Pancreas (tissue), 10 donors: ENCODE results near the gene PRSS33. TPM values are rescaled to one million over a fixed set of nuclear protein-coding genes. Genes with fewer than 3 reads are reported as not detected.

Experiments
- ATAC-seq, 4 donors: fragments of 200-7000 bp; cut with Tn5 transposase; one replicate each; pipeline versions ENCODE4 v1.8.0 to v1.9.1; 2020; ENCODE audit warnings: mild to moderate bottlenecking in 4 of 4, moderate library complexity in 4 of 4
- DNase-seq, 6 donors: peaks; one replicate each; pipeline ENCODE4 v3.0.0-alpha.2; 2020
- FAIRE-seq: peaks from 2 replicates; lab custom pipeline; 2012; peaks lifted over from hg19 to GRCh38; lab: Jason Lieb, UNC
- H3K27ac ChIP-seq, 4 donors: fragments of 200-600 bp; sonication (generic); 1 replicate in 3 of 4; 2 replicates in 1 of 4; pipeline versions ENCODE4 v1.5.0 to v1.8.0; 2020
- H3K27me3 ChIP-seq, 4 donors: fragments of 200-600 bp; one replicate each; pipeline ENCODE4 v1.8.0; 2021
- H3K36me3 ChIP-seq, 3 donors: fragments of 200-600 bp; sonication (generic) in 1 of 3; one replicate each; pipeline versions ENCODE4 v1.5.0 to v1.8.0; 2020 to 2021
- H3K4me1 ChIP-seq, 3 donors: fragments of 200-600 bp; one replicate each; pipeline ENCODE4 v1.8.0; 2021
- H3K4me3 ChIP-seq, 4 donors: fragments of 200-600 bp; sonication (generic) in 2 of 4; one replicate each; pipeline versions ENCODE4 v1.5.0 to v1.8.0; 2020 to 2021
- H3K9me3 ChIP-seq, 4 donors: fragments of 200-600 bp; one replicate each; pipeline ENCODE4 v1.8.0; 2021
- WGBS, 2 donors: extraction: QIAGEN DNeasy Blood & Tissue Kit; methylation state at CpG; one replicate each; pipeline ENCODE4 v1.1.7; 2013; 5-methylcytosine and 5-hydroxymethylcytosine counted together
- intact Hi-C, 3 donors: fragments of 100-400 bp; cut with DNase I; formaldehyde crosslinking; loops; one replicate each; pipeline versions ENCODE4 v1.11.1 to v1.14.2; 2022
- polyA plus RNA-seq, 2 donors: library from polyadenylated mRNA; stranded (reverse); fragments of 200-250 nt; gene quantifications; one replicate each; pipeline ENCODE4 v1.2.3, GENCODE V29; 2013
- total RNA-seq, 6 donors: library from RNA; stranded (reverse); fragmentation: NEBNext Ultra II Directional in 4 of 6; extraction: Animal tissue kit (Norgen Biotek cat#: 25700) in 4 of 6; gene quantifications; one replicate each; pipeline versions ENCODE4 v1.2.1 to v1.2.4, GENCODE V29; 2021 to 2023
- TF ChIP-seq, protein P1 (sequence below), 4 donors: fragments of 200-600 bp; sonication (generic) in 3 of 4; IDR thresholded peaks; one replicate each; pipeline versions ENCODE4 v1.5.0 to v1.8.0; 2021; ENCODE audit warnings: antibody characterized with exemption in 4 of 4
- donor health status: healthy with polysubstance abuse.
- donor health status: DM: no; HTN: no; CAD: no; lungs with moderate emphysema.
- donor health status: DM: no; HTN: no; CAD: no.
- donor health status: control.
- donor health status: control.
- donor health status: Bipolar disorder and iron deficiency.
- donor health status: DM: yes; HTN: yes; CAD: no.
- donor health status: DM: no; HTN: no; CAD: no.
- donor health status: DM: no; HTN: no; CAD: no.
- donor health status: DM: yes; HTN: yes; CAD: no.

The PRSS33 gene
- total and polyA plus RNA-seq, 8 donors, result 0.05 TPM; not detected in 7

DNA sequence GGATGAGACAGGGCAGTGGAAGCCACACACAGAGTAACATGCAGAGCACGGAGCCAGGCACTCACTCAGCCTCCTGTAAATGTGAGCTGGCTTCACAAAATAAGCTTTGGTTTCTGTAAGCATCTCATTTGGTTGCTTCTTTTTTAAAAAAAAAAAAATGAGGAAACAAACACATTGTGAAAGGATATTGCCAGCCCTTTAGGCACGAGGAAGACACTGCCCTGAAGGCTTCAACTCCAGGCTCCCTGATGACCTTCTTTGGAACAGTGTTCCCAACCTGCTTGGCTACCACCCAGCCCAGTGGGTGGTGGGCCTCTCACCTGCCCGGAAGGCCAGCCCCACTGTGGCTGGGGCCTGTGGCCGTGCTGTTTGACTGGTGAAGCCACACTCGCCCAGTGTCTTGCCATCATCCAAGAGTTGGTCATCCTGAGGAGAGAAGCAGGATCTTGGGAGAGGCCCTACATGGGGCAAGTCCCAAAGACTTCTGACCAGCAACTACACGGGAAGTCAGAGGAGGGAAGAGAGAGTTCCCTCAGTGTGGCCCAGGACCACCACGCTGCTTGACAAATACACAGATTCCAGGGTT lies 12.1 kb downstream of the PRSS33 start:
- peaks cover 8 to 20% (median 8%) of the 10 kb centered on the region in 3 donors for H3K4me1 ChIP-seq
- H3K4me3 ChIP-seq, result no peak overlapping the region
- intact Hi-C loops, result no loop called here
- H3K36me3 ChIP-seq, result peaks cover 0 to 20% (median 13%) of the 10 kb centered on the region in 3 donors
- 79 to 85% methylated on average over 7 of the region's 7 CpGs for WGBS, 2 donors
- no peak for FAIRE-seq
- no peaks in the 10 kb centered on the region for H3K9me3 ChIP-seq
- H3K27ac ChIP-seq, result no peak overlapping the region
- no peak for ATAC-seq
- peak in 1 of 6 donors; percentile 39 for DNase-seq
- TF ChIP-seq, protein P1, sequence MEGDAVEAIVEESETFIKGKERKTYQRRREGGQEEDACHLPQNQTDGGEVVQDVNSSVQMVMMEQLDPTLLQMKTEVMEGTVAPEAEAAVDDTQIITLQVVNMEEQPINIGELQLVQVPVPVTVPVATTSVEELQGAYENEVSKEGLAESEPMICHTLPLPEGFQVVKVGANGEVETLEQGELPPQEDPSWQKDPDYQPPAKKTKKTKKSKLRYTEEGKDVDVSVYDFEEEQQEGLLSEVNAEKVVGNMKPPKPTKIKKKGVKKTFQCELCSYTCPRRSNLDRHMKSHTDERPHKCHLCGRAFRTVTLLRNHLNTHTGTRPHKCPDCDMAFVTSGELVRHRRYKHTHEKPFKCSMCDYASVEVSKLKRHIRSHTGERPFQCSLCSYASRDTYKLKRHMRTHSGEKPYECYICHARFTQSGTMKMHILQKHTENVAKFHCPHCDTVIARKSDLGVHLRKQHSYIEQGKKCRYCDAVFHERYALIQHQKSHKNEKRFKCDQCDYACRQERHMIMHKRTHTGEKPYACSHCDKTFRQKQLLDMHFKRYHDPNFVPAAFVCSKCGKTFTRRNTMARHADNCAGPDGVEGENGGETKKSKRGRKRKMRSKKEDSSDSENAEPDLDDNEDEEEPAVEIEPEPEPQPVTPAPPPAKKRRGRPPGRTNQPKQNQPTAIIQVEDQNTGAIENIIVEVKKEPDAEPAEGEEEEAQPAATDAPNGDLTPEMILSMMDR (IDR thresholded peaks at IDR 0.05), result no peak
- H3K27me3 ChIP-seq, result no peaks in the 10 kb centered on the region

DNA sequence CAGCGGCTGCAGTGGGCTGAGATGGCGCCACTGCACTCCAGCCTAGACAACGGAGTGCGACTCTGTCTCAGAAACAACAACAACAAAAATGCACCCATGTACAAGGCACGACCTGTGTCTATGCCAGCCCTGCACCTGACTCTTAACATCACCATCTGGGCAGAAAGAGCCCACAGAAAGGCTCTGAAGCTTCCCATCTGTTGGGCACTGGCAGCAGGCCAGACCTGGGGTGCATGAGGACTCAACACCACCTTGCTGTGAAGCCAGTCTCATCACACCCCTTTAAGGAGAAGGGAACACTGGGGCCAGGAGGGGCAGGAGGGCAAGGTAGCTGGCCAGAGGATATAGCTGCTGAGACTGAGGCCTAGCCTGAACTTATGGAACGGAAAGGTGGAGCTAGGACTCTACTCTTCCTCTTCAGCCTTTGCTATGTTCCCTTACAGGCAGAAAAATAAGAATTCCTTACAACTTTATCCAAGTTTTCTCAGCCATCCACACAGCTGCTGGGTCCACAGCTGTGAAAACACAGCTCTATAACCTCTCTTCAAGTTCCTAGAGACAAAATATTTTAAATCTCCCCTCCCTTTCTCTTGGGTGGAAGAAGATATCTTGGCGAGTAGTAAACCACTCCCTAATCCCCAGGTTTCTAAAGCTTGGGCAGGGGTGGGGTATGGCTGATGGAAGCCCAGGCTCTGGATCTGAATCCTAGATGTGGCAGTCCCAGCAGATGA lies 13.0 kb downstream of the PRSS33 start:
- Histone ChIP-seq H3K4me1 (peaks cover 8 to 20% (median 8%) of the 10 kb centered on the region in 3 donors), H3K9me3 (no peaks in the 10 kb centered on the region), H3K4me3 (no peak overlapping the region), H3K27me3 (no peaks in the 10 kb centered on the region), H3K27ac (no peak overlapping the region), H3K36me3 (peaks cover 0 to 29% (median 22%) of the 10 kb centered on the region in 3 donors)
- intact Hi-C loops, result no loop called here
- FAIRE-seq, result no peak
- TF ChIP-seq, protein P1 (IDR thresholded peaks at IDR 0.05), result no peak
- ATAC-seq, result no peak
- 73 to 80% methylated on average over 7 of the region's 7 CpGs for WGBS, 2 donors
- peak in 1 of 6 donors; percentile 20 for DNase-seq

DNA sequence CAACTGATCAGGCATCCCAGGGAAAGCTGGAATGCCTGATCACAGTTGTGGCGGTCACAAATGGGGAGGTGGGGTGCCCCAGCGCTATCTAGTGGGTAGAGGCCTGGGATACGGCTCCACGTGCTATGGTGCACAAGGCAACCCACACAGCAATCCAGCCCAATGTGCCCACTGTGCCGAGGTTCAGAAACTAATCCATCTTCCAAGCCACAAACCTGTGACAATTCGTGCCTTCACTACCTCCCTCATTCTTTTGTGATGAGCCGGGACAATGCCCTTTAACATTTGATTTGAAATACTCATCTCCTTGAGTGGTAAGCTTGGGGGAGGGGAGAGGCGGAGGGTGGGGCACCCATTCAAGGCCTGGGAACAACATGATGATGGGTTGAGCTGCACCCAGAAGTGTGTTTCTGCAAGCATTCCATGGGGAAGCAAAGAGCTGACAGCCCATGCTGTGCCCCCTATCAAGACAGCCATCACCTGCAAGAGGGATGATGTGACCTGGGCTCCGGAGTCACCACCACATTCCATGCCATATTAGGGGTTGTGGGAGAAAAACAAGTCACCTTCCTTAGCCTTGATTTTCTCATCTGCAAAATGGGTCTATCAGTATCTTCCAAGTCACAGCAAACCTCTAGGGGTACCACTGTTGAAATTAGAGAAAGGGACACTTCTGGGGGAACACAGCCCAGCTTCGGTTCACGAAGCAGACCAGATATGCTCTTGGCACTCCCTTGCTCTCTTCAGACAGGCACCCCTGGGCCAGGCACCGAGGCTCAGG lies 14.0 kb downstream of the PRSS33 start:
- 84% methylated on average over 12 of the region's 12 CpGs for WGBS, 2 donors
- Histone ChIP-seq H3K4me3 (no peak overlapping the region), H3K36me3 (peaks cover 4 to 38% (median 32%) of the 10 kb centered on the region in 3 donors), H3K4me1 (peaks cover 8 to 16% (median 8%) of the 10 kb centered on the region in 3 donors), H3K27me3 (no peaks in the 10 kb centered on the region), H3K27ac (no peak overlapping the region), H3K9me3 (no peaks in the 10 kb centered on the region)
- FAIRE-seq (no peak), DNase-seq (no peak), ATAC-seq (no peak)
- intact Hi-C loops, result no loop called here
- TF ChIP-seq, protein P1 (IDR thresholded peaks at IDR 0.05), result no peak

DNA sequence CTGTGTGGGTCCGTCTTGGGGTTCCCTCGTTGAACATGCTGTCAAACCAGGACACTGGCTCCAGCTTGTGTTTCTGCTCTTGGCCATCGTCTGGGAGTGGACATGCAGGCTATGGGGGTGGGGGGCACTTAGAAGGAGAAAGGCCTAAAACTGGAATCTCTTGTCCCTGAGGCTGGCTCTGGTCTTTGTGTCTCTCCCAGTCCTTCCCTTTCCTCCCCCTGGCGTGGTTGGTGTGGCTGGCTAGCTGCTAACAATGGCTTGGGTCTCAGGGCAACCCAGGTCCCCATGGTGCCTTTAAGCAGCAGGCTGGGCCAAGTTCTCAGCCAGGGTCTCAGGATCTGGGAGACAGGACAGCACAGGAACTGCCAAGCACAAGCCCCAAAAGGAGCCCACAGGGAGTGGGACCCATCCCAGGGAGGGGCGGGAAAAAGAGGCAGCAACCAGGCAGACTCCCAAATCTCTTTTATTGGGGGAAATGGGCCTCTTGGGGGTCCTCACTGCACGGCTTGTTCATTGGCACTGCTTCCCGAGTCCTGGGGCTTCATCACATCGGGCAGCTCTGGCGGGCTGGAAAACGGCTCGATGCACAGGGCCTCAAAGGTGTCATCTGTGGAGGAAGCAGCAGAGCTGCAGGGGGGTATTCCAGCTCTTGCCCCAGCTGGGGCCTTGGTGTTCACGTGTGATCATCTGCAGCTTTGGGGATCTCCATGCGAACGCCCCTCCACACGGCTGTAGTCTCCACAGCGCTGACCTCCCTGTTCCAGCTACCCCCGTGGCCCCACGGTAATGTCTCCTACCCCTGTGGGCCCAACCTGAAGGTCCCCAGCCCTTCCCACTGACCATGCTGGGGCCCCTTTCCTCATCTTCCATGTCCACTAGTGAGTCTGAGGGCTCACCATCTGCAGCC lies 15.6 kb downstream of the PRSS33 start:
- WGBS, 2 donors, result 83 to 85% methylated on average over 18 of the region's 18 CpGs
- Histone ChIP-seq H3K4me1 (peaks cover 8 to 13% (median 8%) of the 10 kb centered on the region in 3 donors), H3K27me3 (no peaks in the 10 kb centered on the region), H3K27ac (no peak overlapping the region), H3K9me3 (no peaks in the 10 kb centered on the region), H3K4me3 (no peak overlapping the region), H3K36me3 (peaks cover 8 to 54% (median 47%) of the 10 kb centered on the region in 3 donors)
- DNase-seq (peak in 1 of 6 donors; percentile 18), ATAC-seq (no peak), FAIRE-seq (no peak)
- intact Hi-C loops, result no loop called here
- TF ChIP-seq, protein P1 (IDR thresholded peaks at IDR 0.05), result no peak
